Measurements from ENCODE around the gene JOSD2. TPM values are rescaled to one million over a fixed set of nuclear protein-coding genes. Genes with fewer than 3 reads are reported as not detected.

Gene JOSD2
- total RNA-seq, 1 experiment from 2014 or later: 40.9 TPM

GRCh38 chr19:50493171-50493570 is 17.8 kb downstream of the JOSD2 start:
- H3K36me3 ChIP-seq (ENCODE audit: control insufficient read depth in 1 of 2, insufficient read depth in 2 of 2, low read length in 2 of 2): no peaks in the 10 kb centered on the region
- H3K27ac ChIP-seq (ENCODE audit: low read depth, low read length): no peak overlapping the region
- TF ChIP-seq ZBTB33 (IDR thresholded peaks at IDR 0.05; ENCODE audit: extremely low read depth, insufficient replicate concordance, low read length): no peak
- TF ChIP-seq CEBPB (IDR thresholded peaks at IDR 0.05; ENCODE audit: low read depth): no peak
- no peak for TF ChIP-seq CTCF (IDR thresholded peaks at IDR 0.05 in 2 of 3, conservative IDR thresholded peaks at IDR 0.05 in 1 of 3; ENCODE audit: borderline replicate concordance in 1 of 3, insufficient read depth in 1 of 3, low read depth in 2 of 3, low read length in 2 of 3)
- no peak for TF ChIP-seq TCF7L2 (IDR thresholded peaks at IDR 0.05; ENCODE audit: borderline replicate concordance, extremely low read depth, insufficient read depth, insufficient read length)
- TF ChIP-seq SIN3A (IDR thresholded peaks at IDR 0.05; ENCODE audit: low read depth): no peak
- no peak for TF ChIP-seq MAX (IDR thresholded peaks at IDR 0.05)
- TF ChIP-seq YY1 (IDR thresholded peaks at IDR 0.05; ENCODE audit: extremely low read depth, insufficient replicate concordance, low read depth, low read length): no peak
- no peak for TF ChIP-seq POLR2A (IDR thresholded peaks at IDR 0.05; ENCODE audit: borderline replicate concordance, extremely low read depth, insufficient read depth, insufficient read length)
- TF ChIP-seq ZFX (IDR thresholded peaks at IDR 0.05): no peak
- no peak for TF ChIP-seq POLR2AphosphoS5 (IDR thresholded peaks at IDR 0.05; ENCODE audit: low read depth, low read length)
- no peak for TF ChIP-seq EGR1 (IDR thresholded peaks at IDR 0.05; ENCODE audit: low read depth)
- no peak for TF ChIP-seq EZH2 (IDR thresholded peaks at IDR 0.05)
- TF ChIP-seq REST (IDR thresholded peaks at IDR 0.05; ENCODE audit: low read depth): no peak
- TF ChIP-seq ATF3 (IDR thresholded peaks at IDR 0.05): no peak
- H3K4me3 ChIP-seq (replicated peaks in 1 of 2; ENCODE audit: low read depth in 1 of 2, low read length in 2 of 2): no peak overlapping the region
- H3K79me2 ChIP-seq (ENCODE audit: insufficient read depth, low read length): no peaks in the 10 kb centered on the region
- BruUV-seq (replicated peaks): no TSS peak
- no peaks in the 10 kb centered on the region for H3K9me3 ChIP-seq (ENCODE audit: control insufficient read depth in 1 of 2, insufficient read depth in 1 of 2, low read depth in 1 of 2, low read length in 2 of 2)
- POLR2A ChIA-PET: no interaction called here
- no peaks in the 10 kb centered on the region for H4K20me1 ChIP-seq (ENCODE audit: insufficient read depth)
- intact Hi-C loops (cut with micrococcal nuclease): no loop called here
- no peaks in the 10 kb centered on the region for H3K9me2 ChIP-seq (ENCODE audit: insufficient read depth)
- no peaks in the 10 kb centered on the region for H3K27me3 ChIP-seq (ENCODE audit: insufficient read depth, low read length)
- no peak overlapping the region for H2AFZ ChIP-seq (ENCODE audit: low read depth, low read length, poor library complexity, severe bottlenecking)
- ATAC-seq: no peak
- no peak overlapping the region for H3K4me2 ChIP-seq (ENCODE audit: low read length)
- H3K4me1 ChIP-seq (ENCODE audit: control insufficient read depth in 1 of 2, insufficient read depth in 2 of 2, low read length in 2 of 2): peaks cover 12 to 29% of the 10 kb centered on the region in 2 experiments
- RAD21 ChIA-PET (ENCODE audit: low non-redundant PET in 1 of 2, low total read pairs in 2 of 2, uncharacterized antibody in 2 of 2, unreplicated experiment in 2 of 2): no interaction called here
- CTCF ChIA-PET: no interaction called here
- no peak for DNase-seq (ENCODE audit: low read depth, low spot score)
- no peak overlapping the region for H3K9ac ChIP-seq (ENCODE audit: low read length)

Measured in HCT116 (cell line).